ENCODE measurements around the gene SFTA2.

The SFTA2 gene

GRCh38 chr6:30888816-30889495 lies 43.0 kb downstream of the SFTA2 start:
- DNase-seq = no peak

GRCh38 chr6:30887901-30888815 lies 43.8 kb downstream of the SFTA2 start:
- DNase-seq = no peak

GRCh38 chr6:30886897-30887255 lies 45.1 kb downstream of the SFTA2 start:
- DNase-seq = no peak

- DNase-seq = no peak
Observed at GRCh38 chr6:30885999-30886896, 45.7 kb downstream of the SFTA2 start.

- DNase-seq = no peak
Observed at GRCh38 chr6:30885481-30885998, 46.4 kb downstream of the SFTA2 start.

- DNase-seq = peak; percentile 74
Observed at GRCh38 chr6:30884521-30885480, 47.2 kb downstream of the SFTA2 start.

- peak; percentile 74 for DNase-seq
Observed at GRCh38 chr6:30883685-30884520, 48.1 kb downstream of the SFTA2 start, which contains the start of gene DDR1. Gene DDR1, plus strand, starts transcription at chr6:30884519. Its CDS starts 4,211 bp downstream, at chr6:30888730.

- no peak for DNase-seq
Observed at GRCh38 chr6:30882759-30883684, 48.9 kb downstream of the SFTA2 start.

GRCh38 chr6:30882204-30882758 lies 49.7 kb downstream of the SFTA2 start:
- no peak for DNase-seq

- DNase-seq = no peak
Observed at GRCh38 chr6:30881392-30882203, 50.4 kb downstream of the SFTA2 start.

Measured in activated CD8-positive, alpha-beta memory T cell treated with anti-CD3 and anti-CD28 coated beads for 24 hours (primary cell).